HG02840 (cell line): ENCODE data around the gene MAP3K13.
A peak's percentile ranks its signal among the peaks of the same experiment; 100 is the strongest.

Source experiments
- ATAC-seq: cut with Tn5 transposase; IDR thresholded peaks from one replicate; pipeline ENCODE4 v1.9.1; 2021; ENCODE audit warnings: mild to moderate bottlenecking, moderate library complexity, moderate number of reproducible peaks; ENCODE audit not compliant: unreplicated experiment, low FRiP score

Gene MAP3K13, protein sequence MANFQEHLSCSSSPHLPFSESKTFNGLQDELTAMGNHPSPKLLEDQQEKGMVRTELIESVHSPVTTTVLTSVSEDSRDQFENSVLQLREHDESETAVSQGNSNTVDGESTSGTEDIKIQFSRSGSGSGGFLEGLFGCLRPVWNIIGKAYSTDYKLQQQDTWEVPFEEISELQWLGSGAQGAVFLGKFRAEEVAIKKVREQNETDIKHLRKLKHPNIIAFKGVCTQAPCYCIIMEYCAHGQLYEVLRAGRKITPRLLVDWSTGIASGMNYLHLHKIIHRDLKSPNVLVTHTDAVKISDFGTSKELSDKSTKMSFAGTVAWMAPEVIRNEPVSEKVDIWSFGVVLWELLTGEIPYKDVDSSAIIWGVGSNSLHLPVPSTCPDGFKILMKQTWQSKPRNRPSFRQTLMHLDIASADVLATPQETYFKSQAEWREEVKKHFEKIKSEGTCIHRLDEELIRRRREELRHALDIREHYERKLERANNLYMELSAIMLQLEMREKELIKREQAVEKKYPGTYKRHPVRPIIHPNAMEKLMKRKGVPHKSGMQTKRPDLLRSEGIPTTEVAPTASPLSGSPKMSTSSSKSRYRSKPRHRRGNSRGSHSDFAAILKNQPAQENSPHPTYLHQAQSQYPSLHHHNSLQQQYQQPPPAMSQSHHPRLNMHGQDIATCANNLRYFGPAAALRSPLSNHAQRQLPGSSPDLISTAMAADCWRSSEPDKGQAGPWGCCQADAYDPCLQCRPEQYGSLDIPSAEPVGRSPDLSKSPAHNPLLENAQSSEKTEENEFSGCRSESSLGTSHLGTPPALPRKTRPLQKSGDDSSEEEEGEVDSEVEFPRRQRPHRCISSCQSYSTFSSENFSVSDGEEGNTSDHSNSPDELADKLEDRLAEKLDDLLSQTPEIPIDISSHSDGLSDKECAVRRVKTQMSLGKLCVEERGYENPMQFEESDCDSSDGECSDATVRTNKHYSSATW

GRCh38 chr3:185362850-185363661 is at the start of gene MAP3K13:
TSS of gene MAP3K13 (plus strand) at chr3:185363136. CDS start at chr3:185428582, 65,446 bp downstream.
- ATAC-seq, result peak; percentile 96

DNA sequence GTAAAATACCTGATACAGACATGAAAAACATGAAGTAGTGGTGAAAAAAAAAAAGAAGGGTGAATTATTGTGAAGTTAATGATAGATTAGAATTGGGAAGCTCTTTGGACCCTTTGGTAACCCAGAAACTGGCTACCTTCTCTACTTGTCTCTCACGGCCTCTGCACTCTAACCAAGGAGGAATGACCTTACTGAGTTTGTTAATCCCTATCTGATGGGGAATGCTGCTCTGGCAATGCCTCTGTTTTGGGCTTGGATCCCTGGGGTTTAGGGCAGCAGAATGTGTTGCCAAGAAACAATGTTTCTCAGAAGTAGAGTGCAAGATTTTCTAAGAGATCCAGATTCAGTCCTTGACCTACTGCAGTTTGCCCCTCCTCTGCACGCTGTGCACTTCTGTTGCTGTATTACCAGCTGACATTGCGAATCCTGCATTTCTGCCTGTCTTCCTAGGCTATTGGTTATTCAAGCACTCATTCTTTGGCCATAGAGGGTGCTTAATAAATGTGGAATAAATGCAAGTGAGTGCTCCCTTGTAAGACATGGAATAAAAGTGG is 49.2 kb upstream of the MAP3K13 start:
- no peak for ATAC-seq

- no peak for ATAC-seq
Measured at GRCh38 chr3:185316740-185317412, 46.1 kb upstream of the MAP3K13 start.

- no peak for ATAC-seq
Measured at GRCh38 chr3:185317674-185318073, 45.3 kb upstream of the MAP3K13 start.

- ATAC-seq, result no peak
Measured at GRCh38 chr3:185318141-185318540, 44.8 kb upstream of the MAP3K13 start.

DNA sequence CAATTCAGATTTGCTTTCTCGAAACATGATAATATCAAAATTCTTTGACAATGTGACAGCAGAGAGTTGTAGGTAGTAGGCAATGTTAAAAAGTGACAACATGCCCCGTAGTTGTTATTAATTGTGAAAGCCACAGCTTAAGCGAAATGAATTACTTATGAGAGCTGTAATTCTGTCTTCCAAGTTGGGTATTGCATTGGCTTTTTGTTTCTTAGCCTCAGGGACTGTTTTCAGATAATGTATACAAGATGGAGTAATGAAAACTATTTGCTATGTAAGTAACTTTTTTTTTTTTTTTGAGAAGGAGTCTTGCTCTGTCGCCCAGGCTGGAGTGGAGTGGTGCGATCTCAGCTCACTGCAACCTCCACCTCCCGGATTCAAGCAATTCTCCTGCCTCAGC is 43.1 kb upstream of the MAP3K13 start:
- ATAC-seq, result no peak

- ATAC-seq, result no peak
Measured at GRCh38 chr3:185320949-185321348, 42.0 kb upstream of the MAP3K13 start.

GRCh38 chr3:185322101-185322719 is 40.7 kb upstream of the MAP3K13 start:
- ATAC-seq, result no peak

GRCh38 chr3:185325946-185326791 is 36.8 kb upstream of the MAP3K13 start:
- no peak for ATAC-seq

DNA sequence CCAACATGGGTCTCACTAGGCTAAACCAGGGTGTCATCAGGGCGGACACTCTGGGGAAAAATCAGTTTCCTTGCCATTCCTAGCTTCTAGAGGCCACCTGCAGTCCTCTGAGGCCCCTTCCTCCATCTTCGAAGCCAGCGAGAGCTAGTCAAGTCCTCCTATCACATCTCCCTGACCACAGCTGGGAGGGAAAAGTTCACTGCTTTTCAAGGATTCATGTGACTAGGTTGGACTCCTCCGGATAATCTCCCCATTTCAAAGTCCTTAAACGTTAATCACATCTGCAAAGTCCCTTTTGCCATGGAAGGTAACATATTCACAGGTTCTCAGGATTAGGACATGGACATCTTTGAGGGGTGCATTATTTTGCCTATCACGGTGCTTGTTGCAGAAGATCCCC is 35.9 kb upstream of the MAP3K13 start:
- ATAC-seq, result no peak

DNA sequence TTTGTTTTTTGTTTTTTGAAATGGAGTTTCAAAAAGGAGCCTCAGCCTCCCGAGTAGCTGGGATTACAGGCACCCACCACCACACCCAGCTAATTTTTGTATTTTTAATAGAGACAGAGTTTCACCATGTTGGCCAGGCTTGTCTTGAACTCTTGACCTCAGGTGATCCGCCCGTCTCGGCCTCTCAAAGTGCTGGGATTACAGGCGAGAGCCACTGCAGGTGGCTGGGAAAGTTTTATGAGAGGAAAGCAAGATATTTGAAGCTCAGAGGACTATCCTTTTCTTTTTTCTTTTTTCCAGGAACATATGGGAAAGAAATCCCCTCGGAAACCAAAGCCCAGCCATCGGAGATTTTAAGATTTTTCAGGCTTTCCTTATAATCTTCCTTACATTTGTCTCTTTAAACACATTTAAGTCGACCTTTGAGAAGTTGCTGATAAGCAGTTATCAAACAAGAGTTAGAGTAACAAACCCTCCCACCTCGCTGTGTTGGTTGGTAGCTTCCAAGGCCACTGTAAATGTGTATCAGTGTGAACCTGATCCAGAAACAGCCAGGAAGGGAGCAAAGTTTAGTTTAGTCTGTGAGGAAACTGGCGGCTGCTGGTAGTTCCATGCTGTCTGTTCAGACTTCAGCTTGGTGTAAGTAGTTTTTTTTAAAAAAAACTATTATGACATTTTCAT is 34.5 kb upstream of the MAP3K13 start:
- ATAC-seq, result no peak

GRCh38 chr3:185330238-185330637 is 32.7 kb upstream of the MAP3K13 start:
- ATAC-seq, result no peak

DNA sequence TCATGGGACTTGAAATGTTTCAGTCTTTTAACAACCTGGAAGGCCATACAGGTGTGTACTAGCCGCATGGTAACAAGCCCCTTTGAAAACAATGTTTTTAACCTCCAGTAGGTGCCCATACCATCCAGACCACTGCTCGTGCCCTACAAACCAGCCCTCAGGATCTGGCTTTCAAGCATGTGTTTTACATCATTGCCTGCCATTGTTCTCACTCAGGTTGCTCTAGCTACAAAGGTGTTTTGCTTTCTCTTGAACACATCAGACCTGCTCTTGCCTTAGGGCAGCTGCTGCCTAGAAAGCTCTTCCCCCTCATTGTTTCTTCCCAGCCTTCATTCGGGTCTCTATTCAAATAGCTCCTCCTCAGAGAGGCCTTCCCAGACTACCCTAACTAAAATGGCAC is 32.3 kb upstream of the MAP3K13 start:
- ATAC-seq, result no peak

DNA sequence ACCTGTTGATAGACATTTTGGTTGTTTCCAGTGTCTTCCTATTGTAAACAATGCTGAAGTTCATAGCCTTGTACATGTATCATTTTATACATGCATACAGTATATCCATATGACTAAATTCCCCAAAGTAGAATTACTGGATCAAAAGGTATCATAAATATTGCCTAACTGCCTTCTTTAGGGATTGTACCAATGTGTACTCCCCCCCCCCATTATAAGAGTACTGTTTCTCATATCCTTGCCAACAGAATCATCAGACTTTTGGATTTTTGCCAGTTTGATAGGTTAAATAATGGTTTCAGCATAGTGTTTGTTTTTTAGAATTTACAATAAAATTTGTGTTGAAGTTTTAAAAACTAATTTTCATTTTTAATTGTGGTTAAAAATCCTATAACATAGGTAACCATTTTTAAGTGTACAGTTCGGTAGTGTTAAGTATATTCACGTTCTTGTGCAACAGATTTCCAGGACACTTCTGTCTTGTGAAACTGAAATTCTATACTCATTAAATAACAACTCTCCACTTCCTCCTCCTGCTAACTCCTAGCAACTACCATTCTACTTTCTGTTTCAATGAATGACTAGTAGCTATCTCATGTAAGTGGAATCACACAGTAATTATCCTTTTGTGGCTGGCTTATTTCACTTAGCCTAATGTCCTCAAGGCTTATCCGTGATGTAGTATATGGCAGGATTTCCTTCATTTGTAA is 30.8 kb upstream of the MAP3K13 start:
- ATAC-seq, result peak; percentile 98

DNA sequence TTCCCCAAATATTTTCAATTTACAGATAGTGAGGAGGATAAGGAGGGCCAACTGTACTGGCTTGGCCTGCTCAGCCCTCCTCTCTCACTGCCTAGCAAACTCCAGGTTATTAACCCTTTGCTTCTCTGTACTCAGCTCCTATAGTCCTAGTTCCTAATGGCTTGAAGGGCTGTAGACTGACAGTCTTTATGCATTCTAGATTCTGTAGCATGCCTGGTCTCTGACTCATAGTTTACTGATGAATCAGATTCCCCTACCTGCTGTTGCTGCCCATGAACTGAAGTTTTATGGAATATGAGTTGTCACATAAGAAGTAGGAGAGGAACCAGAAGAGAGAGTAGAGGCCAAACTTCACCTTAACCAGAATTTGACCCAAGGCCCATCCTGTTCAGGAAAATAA is 27.1 kb upstream of the MAP3K13 start:
- no peak for ATAC-seq

DNA sequence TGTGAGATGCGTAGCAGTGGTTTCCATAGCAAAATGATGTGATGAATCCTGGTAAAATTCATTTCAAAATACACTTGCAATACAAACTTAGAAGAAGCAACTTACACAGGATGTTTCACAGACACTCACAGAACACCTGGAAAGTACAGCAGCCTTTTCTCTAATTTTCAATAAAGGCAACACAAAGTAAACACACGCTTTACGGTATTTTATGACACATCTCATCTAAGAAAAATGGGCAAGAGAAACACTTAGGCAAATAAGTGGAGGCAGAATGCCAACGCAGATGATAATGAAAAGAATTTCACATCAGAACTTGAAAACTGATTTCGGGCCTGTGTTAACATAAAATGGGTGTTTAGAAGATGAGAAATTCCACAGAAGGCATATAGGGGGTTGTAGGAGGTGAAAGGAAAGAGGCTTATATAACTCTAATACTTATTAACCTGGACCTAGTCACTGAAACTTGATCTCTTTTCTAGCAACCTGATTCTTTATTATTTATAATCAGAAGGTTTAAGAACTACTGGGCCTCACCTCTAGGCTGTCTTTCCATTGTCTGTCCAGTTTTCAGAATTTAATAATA is 25.6 kb upstream of the MAP3K13 start:
- ATAC-seq, result no peak

DNA sequence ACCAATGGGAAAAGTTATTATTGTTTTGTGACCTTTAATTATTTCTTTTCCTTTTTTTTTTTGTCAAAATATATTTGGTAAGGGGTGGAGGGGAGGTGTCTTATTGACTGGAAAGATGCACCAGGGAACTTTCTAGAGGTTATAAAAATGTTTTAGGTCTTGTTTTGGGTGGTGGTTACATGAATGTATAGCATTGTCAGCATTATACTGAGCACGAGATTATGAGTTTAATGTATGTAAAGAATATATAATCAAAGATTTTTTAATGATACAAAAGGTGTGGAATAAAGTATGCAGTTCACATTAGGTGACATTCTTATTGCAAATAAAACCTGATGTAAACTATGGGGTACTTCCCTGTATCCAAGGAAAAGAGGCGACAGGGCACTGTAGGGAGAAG is 23.0 kb upstream of the MAP3K13 start:
- no peak for ATAC-seq
